KMS-11 (cell line): ENCODE measurements around the gene RNF7.
"Not testable (repeated sequence)": the region's sequence is repeated elsewhere in the genome, so short reads cannot be mapped to it uniquely, and the experiment has no call there.

Source experiments
- H2AFZ ChIP-seq: fragments of 200-600 bp; sonication (generic); 2 replicates; pipeline ENCODE4 v1.6.1; 2016; ENCODE audit warnings: antibody characterized with exemption, mixed run types, low read depth
- H3K27ac ChIP-seq: fragments of 200-600 bp; sonication (generic); 2 replicates; pipeline ENCODE4 v1.6.1; 2016; ENCODE audit warnings: mild to moderate bottlenecking, mixed run types
- H3K27me3 ChIP-seq: fragments of 200-600 bp; sonication (generic); 2 replicates; pipeline ENCODE4 v1.6.1; 2017; ENCODE audit warnings: mild to moderate bottlenecking, low read depth, mixed run types, moderate library complexity; ENCODE audit not compliant: insufficient read depth
- H3K36me3 ChIP-seq: fragments of 200-600 bp; sonication (generic); 2 replicates; pipeline ENCODE4 v1.6.1; 2017; ENCODE audit warnings: mild to moderate bottlenecking, mixed run types; ENCODE audit not compliant: insufficient read depth
- H3K4me1 ChIP-seq: fragments of 200-600 bp; sonication (generic); 2 replicates; pipeline ENCODE4 v1.6.1; 2016; ENCODE audit warnings: mild to moderate bottlenecking, low read depth, mixed run types; ENCODE audit not compliant: poor library complexity, severe bottlenecking
- H3K4me2 ChIP-seq: fragments of 200-600 bp; sonication (generic); 2 replicates; pipeline ENCODE4 v1.7.0; 2016; ENCODE audit warnings: mild to moderate bottlenecking, mixed run types
- H3K4me3 ChIP-seq: fragments of 200-600 bp; sonication (generic); IDR thresholded peaks from 2 replicates; pipeline ENCODE4 v1.6.1; 2017; ENCODE audit warnings: low read depth, low read length, mixed read lengths; ENCODE audit not compliant: insufficient read depth
- H3K79me2 ChIP-seq: fragments of 200-600 bp; sonication (generic); 2 replicates; pipeline ENCODE4 v1.6.1; 2016; ENCODE audit warnings: low read depth, mixed run types; ENCODE audit not compliant: insufficient read depth
- H3K9ac ChIP-seq: fragments of 200-600 bp; sonication (generic); 2 replicates; pipeline ENCODE4 v1.6.1; 2016; ENCODE audit warnings: mild to moderate bottlenecking, mixed run types
- H4K20me1 ChIP-seq: fragments of 200-600 bp; sonication (generic); 2 replicates; pipeline ENCODE4 v1.6.1; 2016; ENCODE audit warnings: mild to moderate bottlenecking, mixed run types; ENCODE audit not compliant: insufficient read depth
- CTCF ChIP-seq: fragments of 200-600 bp; sonication (generic); conservative IDR thresholded peaks from 2 replicates; pipeline ENCODE4 v1.6.1; 2017; ENCODE audit warnings: low read depth, mild to moderate bottlenecking, antibody characterized with exemption, low read length, moderate library complexity, mixed read lengths

RNF7 gene

GRCh38 chr3:141783632-141784031, 45.5 kb downstream of the RNF7 start:
- H3K27me3 ChIP-seq, result no peaks in the 10 kb centered on the region
- no peaks in the 10 kb centered on the region for H3K4me1 ChIP-seq
- TF ChIP-seq CTCF, result no peak
- H3K4me3 ChIP-seq, result no peak overlapping the region
- H3K9ac ChIP-seq, result no peak overlapping the region
- H3K79me2 ChIP-seq, result no peaks in the 10 kb centered on the region
- no peaks in the 10 kb centered on the region for H4K20me1 ChIP-seq
- H3K4me2 ChIP-seq, result no peak overlapping the region
- H3K36me3 ChIP-seq, result no peaks in the 10 kb centered on the region
- H3K27ac ChIP-seq, result no peak overlapping the region
- H2AFZ ChIP-seq, result no peak overlapping the region

GRCh38 chr3:141784096-141784495, 46.0 kb downstream of the RNF7 start:
- no peak overlapping the region for H2AFZ ChIP-seq
- no peaks in the 10 kb centered on the region for H3K36me3 ChIP-seq
- H3K4me2 ChIP-seq, result no peak overlapping the region
- no peak overlapping the region for H3K9ac ChIP-seq
- no peak overlapping the region for H3K4me3 ChIP-seq
- H3K27me3 ChIP-seq, result no peaks in the 10 kb centered on the region
- H3K4me1 ChIP-seq, result no peaks in the 10 kb centered on the region
- no peaks in the 10 kb centered on the region for H3K79me2 ChIP-seq
- no peak overlapping the region for H3K27ac ChIP-seq
- no peak for TF ChIP-seq CTCF
- H4K20me1 ChIP-seq, result no peaks in the 10 kb centered on the region

GRCh38 chr3:141784531-141784930, 46.4 kb downstream of the RNF7 start:
- Histone ChIP-seq H3K36me3 (no peaks in the 10 kb centered on the region), H3K27me3 (no peaks in the 10 kb centered on the region), H3K9ac (no peak overlapping the region), H3K79me2 (no peaks in the 10 kb centered on the region), H3K27ac (no peak overlapping the region), H3K4me3 (no peak overlapping the region), H2AFZ (no peak overlapping the region), H4K20me1 (no peaks in the 10 kb centered on the region), H3K4me2 (no peak overlapping the region), H3K4me1 (no peaks in the 10 kb centered on the region)
- no peak for TF ChIP-seq CTCF

GRCh38 chr3:141788149-141788548, 50.1 kb downstream of the RNF7 start:
- TF ChIP-seq CTCF, result no peak

DNA sequence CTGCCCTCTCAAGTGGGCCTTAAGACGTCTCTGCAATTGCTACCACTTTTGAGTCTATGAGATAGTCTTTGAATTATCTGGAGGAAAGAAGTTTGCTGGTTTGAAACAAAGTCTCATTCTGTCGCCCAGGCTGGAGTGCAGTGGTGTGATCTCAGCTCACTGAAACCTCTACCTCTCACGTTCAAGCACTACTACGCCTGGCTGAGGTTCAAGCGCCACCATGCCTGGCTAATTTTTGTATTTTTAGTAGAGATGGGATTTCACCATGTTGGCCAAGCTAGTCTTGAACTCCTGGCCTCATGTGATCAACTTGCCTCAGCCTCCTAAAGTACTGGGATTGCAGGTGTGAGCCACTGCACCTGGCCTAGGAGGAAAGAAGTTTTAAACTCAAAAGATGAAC, 50.7 kb downstream of the RNF7 start:
- not testable (repeated sequence) for H3K27me3 ChIP-seq, H3K36me3 ChIP-seq, H4K20me1 ChIP-seq, H2AFZ ChIP-seq, H3K4me1 ChIP-seq, H3K4me2 ChIP-seq, H3K4me3 ChIP-seq, H3K79me2 ChIP-seq, H3K9ac ChIP-seq, H3K27ac ChIP-seq

More at GRCh38 chr3:141788149-141788548, 50.1 kb downstream of the RNF7 start:
- no peak overlapping the region for H3K4me3 ChIP-seq
- no peak overlapping the region for H3K9ac ChIP-seq
- no peaks in the 10 kb centered on the region for H4K20me1 ChIP-seq
- no peak overlapping the region for H3K4me2 ChIP-seq
- H3K27ac ChIP-seq, result no peak overlapping the region
- H3K27me3 ChIP-seq, result no peaks in the 10 kb centered on the region
- no peaks in the 10 kb centered on the region for H3K4me1 ChIP-seq
- no peaks in the 10 kb centered on the region for H3K79me2 ChIP-seq
- no peaks in the 10 kb centered on the region for H3K36me3 ChIP-seq
- H2AFZ ChIP-seq, result no peak overlapping the region
